GM18507 (cell line): ENCODE measurements around the gene HPSE2.
"Not testable (repeated sequence)": the region's sequence is repeated elsewhere in the genome, so short reads cannot be mapped to it uniquely, and the experiment has no call there.

Source experiments
- DNase-seq: peaks from one replicate; pipeline ENCODE4 v3.0.0; 2011; ENCODE audit warnings: low read depth; ENCODE audit not compliant: insufficient read length; ENCODE audit errors: extremely low spot score
- FAIRE-seq: peaks from 2 replicates; lab custom pipeline; 2011; peaks lifted over from hg19 to GRCh38; lab: Jason Lieb, UNC

Gene HPSE2

GRCh38 chr10:98555021-98555619 lies 680.5 kb downstream of the HPSE2 start:
- no peak for FAIRE-seq

GRCh38 chr10:98541561-98541960 lies 694.1 kb downstream of the HPSE2 start:
- FAIRE-seq, DNase-seq: not testable (repeated sequence)

More at GRCh38 chr10:98555021-98555619, 680.5 kb downstream of the HPSE2 start:
- no peak for DNase-seq

DNA sequence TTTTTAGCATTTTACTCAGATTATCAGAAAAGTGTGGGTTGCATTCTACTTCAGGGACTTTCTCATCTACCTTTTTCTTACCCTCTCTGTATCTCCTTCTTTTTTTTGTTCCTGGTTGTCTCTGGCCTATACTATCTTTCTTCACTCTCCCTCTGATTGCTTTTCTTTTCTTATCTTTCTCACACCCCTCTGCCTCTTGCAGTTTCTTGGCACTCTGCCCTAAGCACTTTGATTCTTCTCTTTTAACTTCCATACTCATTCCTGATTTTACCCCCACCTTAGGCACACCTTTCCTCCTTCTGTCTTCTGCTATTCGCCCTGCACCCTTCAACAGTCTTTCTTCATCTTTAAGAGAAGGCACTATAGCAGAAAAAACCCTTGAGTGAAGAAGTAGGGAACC lies 696.1 kb downstream of the HPSE2 start:
- no peak for DNase-seq
- FAIRE-seq, result no peak

GRCh38 chr10:98538472-98538871 lies 697.2 kb downstream of the HPSE2 start:
- DNase-seq, result no peak
- no peak for FAIRE-seq

DNA sequence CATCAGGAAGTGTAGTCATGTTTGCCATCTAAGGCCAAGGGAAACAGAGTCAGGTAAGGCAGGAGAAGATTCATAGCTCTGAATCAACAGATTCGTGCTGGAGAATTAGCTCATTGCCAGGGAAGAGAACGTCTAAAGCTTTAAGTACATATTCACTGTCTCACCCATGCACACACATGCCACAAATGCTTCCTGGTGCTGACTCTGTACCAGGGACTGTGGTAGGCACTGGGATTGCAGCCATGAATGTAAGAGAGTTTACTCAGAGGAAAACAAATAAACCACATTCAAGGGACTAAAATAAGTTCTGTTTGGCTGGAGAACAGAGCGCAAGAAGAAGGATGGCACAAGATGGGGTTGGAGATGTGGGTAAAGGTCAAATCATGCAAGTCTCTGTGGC lies 699.1 kb downstream of the HPSE2 start:
- FAIRE-seq, result no peak

GRCh38 chr10:98533746-98534445 lies 701.8 kb downstream of the HPSE2 start:
- DNase-seq, result no peak
- FAIRE-seq, result no peak

More for the DNA sequence above, 699.1 kb downstream of the HPSE2 start:
- no peak for DNase-seq

GRCh38 chr10:98533241-98533640 lies 702.4 kb downstream of the HPSE2 start:
- no peak for DNase-seq
- FAIRE-seq, result no peak

GRCh38 chr10:98528805-98529183 lies 706.9 kb downstream of the HPSE2 start:
- FAIRE-seq (no peak), DNase-seq (no peak)

GRCh38 chr10:98528166-98528804 lies 707.4 kb downstream of the HPSE2 start:
- DNase-seq (no peak), FAIRE-seq (no peak)

DNA sequence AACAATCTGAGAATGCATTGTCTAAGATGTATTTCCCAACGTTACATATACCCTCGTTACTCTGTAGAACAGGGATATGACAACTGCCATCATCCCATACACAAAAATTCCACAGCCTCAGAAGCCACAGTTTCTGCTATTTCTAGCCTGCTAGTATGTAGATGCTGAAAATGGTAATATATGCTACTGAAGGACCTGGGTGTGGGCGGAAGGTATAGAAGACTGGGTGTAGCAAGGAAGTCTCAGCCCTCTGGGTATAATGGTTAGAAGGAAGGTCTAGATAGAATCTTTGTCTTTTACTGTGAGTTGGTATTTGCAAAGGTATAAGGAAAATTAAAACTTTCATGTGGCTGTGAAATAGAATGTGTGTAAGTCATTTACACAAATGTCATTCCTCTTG lies 709.7 kb downstream of the HPSE2 start:
- FAIRE-seq, result no peak
- no peak for DNase-seq

DNA sequence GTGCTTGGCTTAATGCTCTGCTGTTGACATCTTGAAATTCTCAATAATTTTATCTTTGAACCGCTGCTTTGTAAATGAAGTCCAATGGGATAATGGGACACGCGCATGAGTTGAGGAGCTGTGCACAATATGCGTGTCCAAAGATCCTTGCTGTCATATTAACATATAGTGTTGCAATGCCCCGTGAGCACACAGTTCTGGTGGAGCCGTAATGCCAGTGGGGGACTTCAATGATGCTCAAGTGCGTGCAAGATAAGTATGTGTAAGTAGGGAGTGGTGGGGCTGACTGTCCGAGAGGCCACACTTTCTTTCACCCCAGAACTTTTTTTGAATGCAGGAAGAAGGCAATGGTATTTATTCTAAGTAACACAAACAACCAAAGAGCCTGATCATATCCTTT lies 711.5 kb downstream of the HPSE2 start:
- FAIRE-seq, result no peak
- DNase-seq, result no peak

GRCh38 chr10:98519841-98520240 lies 715.8 kb downstream of the HPSE2 start:
- no peak for FAIRE-seq

DNA sequence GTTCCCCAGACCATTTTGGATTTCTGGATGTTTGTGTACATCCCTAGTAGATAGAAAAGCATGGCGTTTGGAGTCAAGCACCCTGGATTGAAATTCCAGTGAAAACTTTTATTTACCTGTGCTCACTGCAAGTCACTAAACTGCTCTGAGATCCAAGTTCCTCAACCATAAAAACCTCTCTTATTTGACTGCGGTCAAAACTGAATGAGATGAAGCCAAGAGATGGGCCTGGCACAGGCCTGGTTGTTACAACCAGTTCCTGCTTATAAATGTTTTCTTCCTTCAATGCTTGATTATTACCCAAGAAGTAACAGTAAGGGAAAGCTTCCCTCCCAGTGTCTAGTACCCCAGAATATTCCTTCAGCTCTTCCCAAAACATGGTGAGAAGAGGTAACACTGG lies 718.0 kb downstream of the HPSE2 start:
- DNase-seq (no peak), FAIRE-seq (no peak)

More at GRCh38 chr10:98519841-98520240, 715.8 kb downstream of the HPSE2 start:
- DNase-seq, result no peak

- FAIRE-seq, result no peak
- no peak for DNase-seq
Measured at GRCh38 chr10:98516352-98516751, 719.3 kb downstream of the HPSE2 start.

- DNase-seq, result no peak
- FAIRE-seq, result no peak
Measured at GRCh38 chr10:98513704-98514103, 721.9 kb downstream of the HPSE2 start.

DNA sequence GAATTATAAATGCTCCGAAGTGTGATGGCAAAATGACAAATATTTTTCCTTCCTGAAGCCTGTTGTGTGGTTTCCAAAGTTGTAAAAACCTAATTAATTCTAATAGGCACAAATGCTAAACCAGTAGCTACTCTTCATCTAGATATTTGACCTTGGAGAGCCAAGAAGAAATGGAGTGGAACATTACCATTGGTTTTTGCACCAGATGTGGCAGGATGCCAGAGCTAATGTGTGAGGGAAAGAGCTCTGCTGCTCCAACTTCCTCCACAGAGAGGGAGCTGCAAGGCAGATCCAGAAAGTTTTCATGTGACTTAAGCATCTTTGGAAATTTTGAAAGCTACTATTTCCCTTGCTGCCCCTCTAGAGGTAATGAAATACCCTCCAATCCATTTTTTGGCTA lies 723.8 kb downstream of the HPSE2 start:
- DNase-seq, result no peak
- FAIRE-seq, result no peak

GRCh38 chr10:98510412-98510995 lies 725.1 kb downstream of the HPSE2 start:
- DNase-seq (no peak), FAIRE-seq (no peak)

GRCh38 chr10:98509745-98510144 lies 725.9 kb downstream of the HPSE2 start:
- FAIRE-seq, result no peak
- no peak for DNase-seq

- DNase-seq, FAIRE-seq: not testable (repeated sequence)
Measured at GRCh38 chr10:98502535-98502934, 733.1 kb downstream of the HPSE2 start.

DNA sequence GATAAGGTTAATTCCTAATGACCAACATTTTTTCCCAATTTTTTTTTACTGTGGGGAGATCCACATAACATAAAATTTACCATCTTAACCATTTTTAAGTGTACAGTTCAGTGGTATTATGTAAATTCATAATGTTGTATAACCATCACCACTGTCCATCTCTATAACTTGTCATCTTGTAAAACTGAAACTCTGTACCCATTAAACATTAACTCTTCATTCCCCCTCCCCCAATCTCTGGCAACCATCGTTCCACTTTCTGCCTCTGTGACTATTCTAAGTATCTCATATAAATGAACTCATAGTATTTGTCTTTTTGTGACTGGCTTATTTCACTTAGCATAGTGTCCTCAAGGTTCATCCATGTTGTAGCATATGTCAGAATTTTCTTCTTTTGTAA lies 742.9 kb downstream of the HPSE2 start:
- DNase-seq (no peak), FAIRE-seq (peak; percentile 56)
